DMS153 treated with DMSO at 0.1 percent for 48 hours (cell line): ENCODE measurements around the gene FAM234A.
"Not testable (repeated sequence)": the region's sequence is repeated elsewhere in the genome, so short reads cannot be mapped to it uniquely, and the experiment has no call there.

Experiments
- DNase-seq: peaks from one replicate; lab custom pipeline; 2025; ENCODE audit not compliant: unreplicated experiment; lab: John Stamatoyannopoulos, UW

Gene FAM234A

DNA sequence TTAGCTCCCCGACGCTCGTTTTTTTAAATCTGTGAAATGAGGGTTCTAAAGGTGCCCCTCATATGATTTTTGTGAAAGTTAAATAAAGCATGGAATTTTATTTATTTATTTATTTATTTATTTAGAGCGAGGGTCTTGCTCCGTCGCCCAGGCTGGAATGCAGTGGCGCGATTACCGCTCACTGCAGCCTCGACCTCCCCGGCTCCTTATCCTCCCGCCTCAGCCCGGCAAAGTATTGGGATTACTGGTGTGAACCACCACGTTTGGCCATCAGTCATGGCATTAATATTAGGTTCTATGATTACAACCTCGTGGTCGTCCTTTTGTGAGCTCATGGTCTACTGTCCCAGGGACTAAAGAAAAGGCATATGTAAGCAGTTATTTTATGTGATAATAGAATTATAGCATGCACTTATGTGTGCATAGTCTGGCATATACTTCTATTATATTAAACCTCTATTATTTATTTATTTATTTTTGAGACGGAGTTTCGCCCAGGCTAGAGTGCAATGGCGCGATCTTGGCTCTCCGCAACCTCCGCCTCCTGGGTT, 4.8 kb upstream of the FAM234A start:
- DNase-seq = no peak

- not testable (repeated sequence) for DNase-seq
Measured at GRCh38 chr16:230351-230750, 4.3 kb upstream of the FAM234A start.

GRCh38 chr16:230949-231348, 3.7 kb upstream of the FAM234A start:
- DNase-seq = no peak

GRCh38 chr16:239948-240277, 5.3 kb downstream of the FAM234A start:
- DNase-seq = no peak

DNA sequence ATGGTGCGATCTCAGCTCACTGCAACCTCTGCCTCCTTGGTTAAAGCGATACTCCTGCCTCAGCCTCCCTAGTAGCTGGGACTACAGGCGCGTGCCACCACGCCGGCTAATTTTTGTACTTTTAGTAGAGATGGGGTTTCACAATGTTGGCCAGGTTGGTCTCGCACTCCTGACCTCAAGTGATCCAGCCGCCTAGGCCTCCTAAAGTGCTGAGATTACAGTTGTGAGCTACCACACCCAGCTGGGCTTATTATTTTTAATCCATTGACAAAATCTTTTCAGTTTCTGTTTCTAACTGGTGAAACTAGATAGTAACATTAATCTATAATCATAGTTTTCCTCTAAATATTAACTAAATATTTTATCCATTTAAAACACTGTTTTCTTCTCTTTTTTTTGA, 5.9 kb downstream of the FAM234A start:
- no peak for DNase-seq

GRCh38 chr16:242281-242680, 7.7 kb downstream of the FAM234A start:
- DNase-seq = no peak

- no peak for DNase-seq
Measured at GRCh38 chr16:243348-243747, 8.7 kb downstream of the FAM234A start.

GRCh38 chr16:245105-245504, 10.5 kb downstream of the FAM234A start:
- no peak for DNase-seq

- DNase-seq = no peak
Measured at GRCh38 chr16:247027-247426, 12.4 kb downstream of the FAM234A start.

DNA sequence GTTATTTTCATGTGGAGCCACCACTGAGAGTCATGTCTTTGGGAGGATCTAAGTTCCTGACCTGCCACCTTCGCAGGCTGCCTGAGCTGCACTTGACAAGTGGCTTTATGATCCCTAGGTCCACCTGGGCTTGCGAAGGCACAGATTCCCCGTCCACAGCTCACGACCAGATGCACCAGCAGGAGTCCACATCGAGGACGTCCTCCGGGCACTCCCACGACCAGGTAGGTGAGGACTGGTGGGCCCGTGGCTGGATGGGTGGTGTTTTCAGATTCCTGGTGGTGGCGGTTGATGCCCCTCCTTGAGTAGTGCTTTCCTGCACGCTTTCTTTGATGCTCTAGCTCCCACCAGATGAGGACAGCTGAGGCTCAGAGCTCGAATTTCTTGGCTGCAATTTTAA, 14.8 kb downstream of the FAM234A start:
- DNase-seq = no peak

GRCh38 chr16:252366-253337, 18.0 kb downstream of the FAM234A start:
- DNase-seq = no peak

- DNase-seq = no peak
Measured at GRCh38 chr16:253833-254232, 19.2 kb downstream of the FAM234A start.

DNA sequence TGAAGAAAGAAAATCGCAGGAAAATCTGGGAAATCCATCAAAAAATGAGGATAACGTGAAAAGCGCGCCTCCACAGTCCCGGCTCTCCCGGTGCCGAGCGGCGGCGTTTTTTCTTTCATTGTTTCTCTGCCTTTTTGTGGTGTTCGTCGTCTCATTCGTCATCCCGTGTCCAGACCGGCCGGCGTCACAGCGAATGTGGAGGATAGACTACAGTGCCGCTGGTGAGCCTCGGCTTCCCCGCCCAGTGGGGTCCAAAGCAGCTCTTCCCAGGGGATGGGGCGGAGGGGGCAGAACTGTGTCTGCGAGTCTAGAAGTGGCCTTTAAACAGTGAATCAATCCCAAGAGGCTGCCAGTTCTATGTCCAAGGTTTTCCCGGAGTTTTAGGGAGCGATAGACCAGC, 19.8 kb downstream of the FAM234A start:
- no peak for DNase-seq

DNA sequence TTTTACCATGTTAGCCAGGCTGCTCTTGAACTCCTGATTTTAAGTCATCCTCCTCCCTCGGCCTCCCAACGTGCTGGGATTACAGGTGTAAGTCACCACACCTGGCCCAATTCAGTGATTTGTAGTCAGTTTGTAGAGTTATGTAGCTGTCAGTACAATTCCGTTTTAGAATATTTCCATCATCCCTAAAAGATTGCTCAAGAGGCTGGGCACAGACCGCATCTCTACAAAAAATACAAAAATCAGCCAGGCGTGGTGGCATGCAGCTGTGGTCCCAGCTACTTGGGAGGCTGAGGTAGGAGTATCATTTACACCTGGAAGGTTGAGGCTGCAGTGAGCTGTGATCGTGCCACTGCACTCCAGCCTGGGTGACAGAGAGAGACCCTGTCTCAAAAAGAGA, 20.6 kb downstream of the FAM234A start:
- no peak for DNase-seq

- not testable (repeated sequence) for DNase-seq
Measured at GRCh38 chr16:258091-258490, 23.5 kb downstream of the FAM234A start.

- DNase-seq = no peak
Measured at GRCh38 chr16:259226-259625, 24.6 kb downstream of the FAM234A start.

- no peak for DNase-seq
Measured at GRCh38 chr16:259814-260253, 25.2 kb downstream of the FAM234A start.

DNA sequence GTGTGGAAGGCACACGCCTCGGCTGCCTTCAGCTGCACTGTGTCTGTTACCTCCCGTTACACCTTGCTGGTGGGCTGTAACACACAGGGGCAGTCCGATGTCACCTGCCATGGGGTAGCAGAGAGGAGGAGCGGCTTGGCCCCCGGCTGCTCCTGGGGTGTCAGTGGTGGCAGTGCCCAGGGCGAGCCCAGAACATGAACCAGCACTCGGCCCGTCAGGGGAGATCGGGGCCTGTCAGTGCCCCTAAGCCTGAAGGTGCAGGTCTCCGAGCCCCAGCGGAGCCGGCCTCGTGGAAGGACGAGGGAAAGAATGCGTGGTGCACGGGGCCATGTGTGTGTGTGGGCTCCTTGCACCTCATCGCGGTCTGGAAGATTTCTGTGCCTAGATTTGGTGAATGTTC, 25.7 kb downstream of the FAM234A start:
- no peak for DNase-seq

GRCh38 chr16:261031-261691, 26.5 kb downstream of the FAM234A start:
- no peak for DNase-seq

- no peak for DNase-seq
Measured at GRCh38 chr16:262121-262745, 27.6 kb downstream of the FAM234A start.

DNA sequence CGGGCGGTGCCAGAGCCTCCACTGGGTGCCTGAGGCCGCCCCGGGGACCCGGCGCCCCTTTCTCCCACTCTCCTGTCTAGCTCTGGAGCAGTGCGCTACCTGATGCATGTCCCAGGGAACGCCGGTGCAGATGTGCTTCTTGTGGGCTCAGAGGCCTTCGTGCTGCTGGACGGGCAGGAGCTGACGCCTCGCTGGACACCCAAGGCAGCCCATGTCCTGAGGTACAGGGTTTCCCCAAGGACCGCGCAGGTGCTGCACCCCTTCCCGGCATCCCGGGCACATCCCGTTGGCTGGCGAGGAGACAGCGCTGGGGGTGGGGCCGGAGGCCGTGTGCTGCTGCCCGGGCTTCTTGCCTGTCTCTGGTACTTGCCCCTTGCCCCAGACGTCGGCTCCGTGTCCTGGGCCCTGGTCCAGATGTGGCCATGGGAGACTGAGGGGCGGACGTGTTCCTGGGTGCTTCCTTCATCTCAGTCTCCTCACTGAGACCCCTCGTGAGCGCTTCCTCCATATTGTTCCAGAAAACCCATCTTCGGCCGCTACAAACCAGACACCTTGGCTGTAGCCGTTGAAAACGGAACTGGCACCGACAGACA, 28.7 kb downstream of the FAM234A start:
- no peak for DNase-seq
